GM21576 (cell line): ENCODE measurements around the gene PDZRN3.

Experiments
- ATAC-seq: cut with Tn5 transposase; IDR thresholded peaks from one replicate; pipeline ENCODE4 v1.9.1; 2021; ENCODE audit warnings: mild to moderate bottlenecking, moderate library complexity; ENCODE audit not compliant: unreplicated experiment

PDZRN3 gene

DNA sequence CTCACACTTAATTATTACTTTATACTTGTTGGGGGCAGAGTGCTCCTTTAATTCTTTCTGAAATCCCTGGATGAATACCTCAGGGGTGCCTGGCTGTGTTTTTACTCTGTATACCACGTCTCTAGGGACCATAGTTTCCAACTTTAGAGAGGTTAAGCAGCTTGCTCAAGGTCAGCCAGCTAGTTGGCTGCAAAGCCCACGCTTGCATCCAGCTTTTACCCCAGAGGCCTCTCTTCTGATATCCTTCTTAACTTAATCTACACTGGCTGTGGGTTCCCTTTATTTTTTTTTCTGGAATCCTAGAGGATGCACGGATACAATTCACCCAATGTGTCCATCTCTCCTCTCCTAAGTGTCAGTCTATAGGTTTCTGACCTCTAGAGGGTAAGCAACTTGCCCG lies 1.4 kb downstream of the PDZRN3 start:
- no peak for ATAC-seq

- no peak for ATAC-seq
Measured at GRCh38 chr3:73622091-73622805, 2.5 kb downstream of the PDZRN3 start.

DNA sequence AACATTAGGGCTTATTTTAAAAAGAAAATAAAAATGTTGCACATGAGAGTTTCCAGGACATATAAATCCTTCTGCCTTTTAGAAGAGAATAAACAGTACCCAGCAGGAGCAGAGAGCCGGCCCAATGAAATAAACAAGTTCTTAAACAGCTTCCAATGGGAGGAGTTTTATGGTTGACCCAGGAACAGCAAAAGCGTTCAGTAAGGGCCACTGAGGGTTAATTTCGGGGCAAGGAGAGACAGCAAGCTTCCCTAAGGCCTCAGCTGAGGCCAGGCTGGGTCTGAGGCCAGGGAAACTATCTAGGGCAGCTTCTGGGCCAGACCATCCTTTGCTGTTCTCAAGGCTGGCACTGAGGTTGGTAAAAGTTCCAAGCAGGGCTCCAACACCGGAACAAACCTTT lies 3.4 kb downstream of the PDZRN3 start:
- no peak for ATAC-seq

GRCh38 chr3:73618461-73618860 lies 6.3 kb downstream of the PDZRN3 start:
- no peak for ATAC-seq

- ATAC-seq = no peak
Measured at GRCh38 chr3:73616056-73616455, 8.7 kb downstream of the PDZRN3 start.

GRCh38 chr3:73614419-73614818 lies 10.3 kb downstream of the PDZRN3 start:
- no peak for ATAC-seq

DNA sequence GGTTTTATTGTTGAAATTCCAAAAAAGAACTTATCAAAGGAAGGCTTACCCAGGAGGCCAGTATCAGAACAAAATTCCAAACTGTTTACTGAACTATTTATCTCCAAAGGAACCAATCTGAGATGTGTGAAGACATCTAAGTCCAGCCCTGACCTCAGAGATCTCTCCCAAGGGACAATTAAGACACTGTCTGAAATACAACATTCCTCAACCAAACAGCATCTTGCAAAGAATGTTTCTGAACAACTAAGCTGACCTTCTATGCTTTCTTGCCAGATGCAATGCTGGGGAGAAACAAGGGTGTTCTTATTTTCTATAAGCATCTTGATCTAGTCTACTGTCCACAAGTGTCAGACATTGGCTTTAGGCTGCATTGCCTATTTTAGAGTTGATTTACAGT lies 13.6 kb downstream of the PDZRN3 start:
- ATAC-seq = no peak

DNA sequence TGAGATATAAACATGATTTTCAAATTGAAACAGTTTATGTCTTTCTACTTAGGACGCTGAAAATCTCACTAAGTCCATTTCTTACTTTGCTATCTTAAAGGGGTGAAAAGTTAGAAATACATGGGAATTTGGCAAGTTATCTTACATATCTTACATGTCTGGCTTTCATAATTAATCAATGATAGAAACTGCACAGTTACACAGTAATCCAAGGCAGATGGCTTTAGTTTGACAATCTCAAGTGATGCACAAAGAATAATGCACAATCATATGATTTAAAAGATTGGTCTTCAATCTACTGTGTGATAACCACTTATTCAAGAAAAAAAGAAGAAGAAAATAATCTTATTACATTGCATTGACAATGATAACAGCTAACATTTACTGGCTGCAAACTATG lies 14.2 kb downstream of the PDZRN3 start:
- no peak for ATAC-seq

GRCh38 chr3:73609655-73610054 lies 15.1 kb downstream of the PDZRN3 start:
- no peak for ATAC-seq

- ATAC-seq = no peak
Measured at GRCh38 chr3:73609315-73609641, 15.5 kb downstream of the PDZRN3 start.

DNA sequence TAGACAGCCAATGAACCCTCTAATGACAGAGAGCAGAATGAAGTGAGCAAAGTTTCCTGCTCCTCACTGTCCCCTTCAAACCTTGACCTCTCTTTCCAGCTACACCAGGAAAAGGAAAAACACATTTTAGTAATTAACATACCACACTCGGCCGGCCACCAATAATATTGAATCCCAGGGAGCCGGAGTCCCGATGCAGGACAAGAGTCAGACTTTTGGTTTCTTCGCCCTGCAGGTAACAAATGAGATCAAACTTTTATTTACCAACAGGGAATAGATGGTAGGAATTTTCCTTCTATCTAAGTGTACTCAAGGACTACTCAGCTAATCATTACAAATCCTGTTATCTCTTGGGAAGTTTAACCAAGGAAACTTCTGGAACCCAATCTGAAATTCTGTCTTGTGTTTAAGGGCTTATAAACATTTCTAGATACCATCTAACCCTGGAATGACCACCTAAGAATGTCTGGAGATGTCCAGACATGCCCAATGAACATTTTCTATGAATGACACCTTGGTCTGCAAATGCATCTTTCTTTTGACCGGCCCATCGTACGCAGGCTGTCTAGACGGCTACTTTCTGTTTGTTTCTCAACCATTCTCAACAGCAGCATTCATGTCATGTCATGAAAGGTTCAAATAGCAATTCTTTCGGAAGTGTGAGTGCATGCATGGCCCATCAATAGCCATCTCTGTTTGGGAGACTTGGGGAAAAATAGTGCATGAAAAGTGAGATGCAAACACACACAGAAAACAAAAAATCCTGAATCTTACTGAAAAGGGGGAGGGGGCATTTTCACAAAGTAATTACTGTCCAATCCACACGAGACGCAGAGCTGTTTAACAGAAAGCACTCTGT lies 16.1 kb downstream of the PDZRN3 start:
- ATAC-seq = no peak

DNA sequence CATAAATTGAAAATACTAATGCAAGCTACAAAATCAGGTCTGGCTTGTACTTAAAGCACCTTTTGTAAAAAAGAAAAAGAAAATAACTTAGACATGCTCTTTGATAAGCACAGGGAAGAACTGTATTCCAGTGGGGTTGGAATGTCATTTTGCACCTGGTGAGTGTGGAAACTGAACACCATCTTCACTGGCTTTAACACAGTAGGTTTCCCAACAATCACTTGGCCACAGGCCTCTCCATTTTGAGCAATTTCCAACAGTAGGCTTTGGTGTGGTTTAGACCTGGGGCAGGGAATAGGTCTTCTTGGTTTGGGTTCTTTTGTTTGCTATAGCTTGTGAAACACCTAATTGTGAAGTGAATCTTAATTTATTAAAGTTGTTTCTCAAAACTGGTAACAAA lies 18.9 kb downstream of the PDZRN3 start:
- no peak for ATAC-seq

DNA sequence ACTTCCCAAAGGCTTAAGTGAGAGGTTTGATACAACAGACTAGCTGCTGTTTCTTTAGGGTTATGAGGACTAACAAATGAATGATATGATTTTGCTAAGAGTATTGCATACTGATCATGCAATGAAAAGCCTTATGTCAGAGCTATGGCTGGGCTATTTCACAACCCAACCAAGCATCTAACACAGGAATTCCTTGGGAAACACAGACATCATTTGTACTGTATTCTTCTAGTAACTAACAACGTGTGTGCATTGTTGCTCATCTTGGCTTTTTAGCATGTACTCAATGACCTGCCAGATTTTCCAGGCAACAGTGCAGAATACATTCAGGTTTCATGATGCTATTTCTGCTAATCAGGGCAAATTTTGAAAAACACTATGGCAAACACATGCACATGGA lies 19.3 kb downstream of the PDZRN3 start:
- ATAC-seq = no peak

DNA sequence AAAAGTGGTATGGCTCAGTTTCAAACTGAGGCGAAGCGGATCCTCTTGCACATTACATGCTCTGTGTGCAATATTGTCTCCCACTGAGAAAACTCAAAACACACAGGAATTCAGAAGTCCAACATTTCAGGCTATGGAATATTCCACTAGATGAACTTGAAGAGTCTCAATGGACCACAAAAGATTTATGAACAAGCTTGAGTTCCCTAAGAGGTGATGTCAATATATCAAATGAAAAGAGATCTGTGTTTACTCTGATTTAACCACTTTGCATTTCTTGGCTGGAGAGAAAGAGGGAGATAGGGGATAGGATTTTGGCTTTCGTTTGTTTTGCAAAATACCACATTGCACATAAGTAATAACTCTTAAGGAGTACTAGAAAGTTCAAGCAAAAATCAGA lies 20.3 kb downstream of the PDZRN3 start:
- no peak for ATAC-seq

- ATAC-seq = no peak
Measured at GRCh38 chr3:73603762-73604171, 21.0 kb downstream of the PDZRN3 start.

- ATAC-seq = no peak
Measured at GRCh38 chr3:73602170-73602569, 22.6 kb downstream of the PDZRN3 start.

DNA sequence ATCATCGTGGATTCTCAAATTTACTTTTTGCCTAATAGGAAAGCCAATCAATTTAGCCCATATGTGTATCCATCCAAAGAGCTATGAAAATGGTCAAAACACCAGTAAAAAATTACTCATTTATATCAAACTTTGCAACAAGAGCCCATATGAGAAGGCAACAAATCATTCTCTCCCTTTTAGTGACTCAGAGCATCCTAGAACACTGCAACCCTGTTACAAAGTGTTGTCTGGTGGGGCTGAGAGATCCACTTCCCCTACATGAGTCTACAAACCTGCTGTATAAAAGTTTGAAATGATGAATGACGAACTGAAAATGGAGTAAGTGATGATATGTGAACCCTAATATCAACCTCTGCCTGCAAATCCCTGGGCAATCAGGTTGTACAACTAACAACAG lies 23.3 kb downstream of the PDZRN3 start:
- no peak for ATAC-seq

- no peak for ATAC-seq
Measured at GRCh38 chr3:73601011-73601410, 23.7 kb downstream of the PDZRN3 start.

GRCh38 chr3:73600293-73600938 lies 24.3 kb downstream of the PDZRN3 start:
- ATAC-seq = no peak

- no peak for ATAC-seq
Measured at GRCh38 chr3:73599605-73600004, 25.1 kb downstream of the PDZRN3 start.

GRCh38 chr3:73597476-73597875 lies 27.3 kb downstream of the PDZRN3 start:
- no peak for ATAC-seq
